Jurkat, Clone E6-1 (cell line): ENCODE results near the gene USP13.
"Not testable (repeated sequence)": the region's sequence is repeated elsewhere in the genome, so short reads cannot be mapped to it uniquely, and the experiment has no call there.

Source experiments
- DNase-seq: peaks from one replicate; pipeline ENCODE4 v3.0.0-alpha.2; 2011; ENCODE audit warnings: low read depth, low spot score
- H3K4me3 ChIP-seq: 2 replicates; pipeline ENCODE4 v1.5.1; 2011; ENCODE audit warnings: mild to moderate bottlenecking, low read length, control low read depth, moderate library complexity

The USP13 gene

GRCh38 chr3:179769411-179770247, 116.8 kb downstream of the USP13 start:
- no peak overlapping the region for H3K4me3 ChIP-seq
- peak; percentile 11 for DNase-seq

- no peak overlapping the region for H3K4me3 ChIP-seq
- peak; percentile 18 for DNase-seq
Observed at GRCh38 chr3:179771797-179772196, 119.0 kb downstream of the USP13 start.

- no peak overlapping the region for H3K4me3 ChIP-seq
- no peak for DNase-seq
Observed at GRCh38 chr3:179772297-179772696, 119.5 kb downstream of the USP13 start.

GRCh38 chr3:179775416-179776122, 122.7 kb downstream of the USP13 start:
- no peak overlapping the region for H3K4me3 ChIP-seq
- no peak for DNase-seq

- not testable (repeated sequence) for DNase-seq, H3K4me3 ChIP-seq
Observed at GRCh38 chr3:179782841-179783240, 130.0 kb downstream of the USP13 start.

GRCh38 chr3:179788996-179789395, 136.2 kb downstream of the USP13 start:
- DNase-seq = no peak

GRCh38 chr3:179791793-179792192, 139.0 kb downstream of the USP13 start:
- DNase-seq = no peak
- H3K4me3 ChIP-seq = no peak overlapping the region

More at GRCh38 chr3:179788996-179789395, 136.2 kb downstream of the USP13 start:
- H3K4me3 ChIP-seq = no peak overlapping the region

- H3K4me3 ChIP-seq = no peak overlapping the region
- DNase-seq = no peak
Observed at GRCh38 chr3:179794355-179794754, 141.5 kb downstream of the USP13 start.

GRCh38 chr3:179796421-179796820, 143.6 kb downstream of the USP13 start:
- peak; percentile 60 for DNase-seq
- H3K4me3 ChIP-seq = no peak overlapping the region

GRCh38 chr3:179797192-179797591, 144.4 kb downstream of the USP13 start:
- no peak overlapping the region for H3K4me3 ChIP-seq
- no peak for DNase-seq

GRCh38 chr3:179801263-179801662, 148.4 kb downstream of the USP13 start:
- DNase-seq = no peak
- no peak overlapping the region for H3K4me3 ChIP-seq

GRCh38 chr3:179801856-179802255, 149.0 kb downstream of the USP13 start:
- no peak for DNase-seq
- H3K4me3 ChIP-seq = no peak overlapping the region

GRCh38 chr3:179806177-179806576, 153.3 kb downstream of the USP13 start:
- no peak for DNase-seq
- H3K4me3 ChIP-seq = no peak overlapping the region

GRCh38 chr3:179807588-179807987, 154.7 kb downstream of the USP13 start:
- H3K4me3 ChIP-seq = no peak overlapping the region
- DNase-seq = no peak

- DNase-seq = no peak
- no peak overlapping the region for H3K4me3 ChIP-seq
Observed at GRCh38 chr3:179809639-179810038, 156.8 kb downstream of the USP13 start.

GRCh38 chr3:179811321-179812095, 158.7 kb downstream of the USP13 start:
- no peak overlapping the region for H3K4me3 ChIP-seq
- DNase-seq = peak; percentile 71

GRCh38 chr3:179812096-179812382, 159.2 kb downstream of the USP13 start:
- H3K4me3 ChIP-seq = no peak overlapping the region
- no peak for DNase-seq

- no peak for DNase-seq
Observed at GRCh38 chr3:179819379-179819778, 166.5 kb downstream of the USP13 start.

GRCh38 chr3:179822296-179822695, 169.5 kb downstream of the USP13 start:
- H3K4me3 ChIP-seq = no peak overlapping the region
- no peak for DNase-seq

More at GRCh38 chr3:179819379-179819778, 166.5 kb downstream of the USP13 start:
- H3K4me3 ChIP-seq = no peak overlapping the region
